Activated naive CD4-positive, alpha-beta T cell treated with anti-CD3 and anti-CD28 coated beads for 36 hours (primary cell): ENCODE measurements around the gene RBP3. TPM values are rescaled to one million over a fixed set of nuclear protein-coding genes. Genes with fewer than 3 reads are reported as not detected.

Source experiments
- CTCF ChIA-PET: fragments of 350-600 bp; sonication (Branson Sonifier 250); formaldehyde crosslinking; loops from one replicate; lab custom pipeline; 2021; ENCODE audit warnings: antibody characterized with exemption; lab: Charles Lee
- DNase-seq: peaks from one replicate; pipeline ENCODE4 v3.0.0-alpha.2; 2020
- H3K27ac Mint-ChIP-seq: one replicate; pipeline ENCODE4 v1.8.0; 2021; ENCODE audit warnings: mild to moderate bottlenecking, mixed read lengths
- H3K27me3 Mint-ChIP-seq: one replicate; pipeline ENCODE4 v1.8.0; 2021; ENCODE audit warnings: low read depth, mixed read lengths
- H3K36me3 Mint-ChIP-seq: one replicate; pipeline ENCODE4 v1.8.0; 2021; ENCODE audit warnings: low read depth, mixed read lengths
- H3K4me1 Mint-ChIP-seq: one replicate; pipeline ENCODE4 v1.8.0; 2021; ENCODE audit warnings: low read depth, mixed read lengths
- H3K4me3 Mint-ChIP-seq: one replicate; pipeline ENCODE4 v1.8.0; 2021; ENCODE audit warnings: mild to moderate bottlenecking, moderate library complexity, mixed read lengths
- H3K9me3 Mint-ChIP-seq: one replicate; pipeline ENCODE4 v1.8.0; 2021; ENCODE audit warnings: mixed read lengths
- intact Hi-C: fragments of 100-400 bp; cut with micrococcal nuclease; formaldehyde crosslinking; loops from one replicate; pipeline ENCODE4 v1.15.1; 2023
- total RNA-seq, 2 experiments: library from RNA; stranded (reverse); gene quantifications; one replicate each; pipeline ENCODE4 v1.2.3, GENCODE V29; 2021

The RBP3 gene
- total RNA-seq, result not detected

DNA sequence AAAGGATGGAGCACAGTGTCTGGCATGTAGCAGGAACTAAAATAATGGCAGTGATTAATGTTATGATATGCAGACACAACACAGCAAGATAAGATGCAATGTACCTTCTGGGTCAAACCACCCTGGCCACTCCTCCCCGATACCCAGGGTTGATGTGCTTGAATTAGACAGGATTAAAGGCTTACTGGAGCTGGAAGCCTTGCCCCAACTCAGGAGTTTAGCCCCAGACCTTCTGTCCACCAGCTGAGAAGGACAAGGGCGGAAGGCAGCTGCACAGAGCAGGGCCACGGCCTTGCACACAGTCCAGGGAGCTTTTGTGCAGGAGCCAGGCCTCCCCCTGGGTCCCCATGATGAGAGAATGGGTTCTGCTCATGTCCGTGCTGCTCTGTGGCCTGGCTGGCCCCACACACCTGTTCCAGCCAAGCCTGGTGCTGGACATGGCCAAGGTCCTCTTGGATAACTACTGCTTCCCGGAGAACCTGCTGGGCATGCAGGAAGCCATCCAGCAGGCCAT is at the start of gene RBP3:
TSS of gene RBP3 (plus strand) at position 226 of the 514 bp plus-strand sequence. CDS start at position 348, 122 bp downstream.
- no peaks in the 10 kb centered on the region for H3K9me3 Mint-ChIP-seq
- no peak for DNase-seq
- H3K4me1 Mint-ChIP-seq, result no peaks in the 10 kb centered on the region
- CTCF ChIA-PET, result no interaction called here
- intact Hi-C loops, result no loop called here
- H3K36me3 Mint-ChIP-seq, result no peaks in the 10 kb centered on the region
- H3K27ac Mint-ChIP-seq, result no peak within 1 kb of the TSS
- no peak within 1 kb of the TSS for H3K4me3 Mint-ChIP-seq
- H3K27me3 Mint-ChIP-seq, result no peaks in the 10 kb centered on the region

- Mint-ChIP-seq H3K9me3 (no peaks in the 10 kb centered on the region), H3K4me1 (peaks cover 12% of the 10 kb centered on the region), H3K36me3 (no peaks in the 10 kb centered on the region), H3K27me3 (peaks cover 9% of the 10 kb centered on the region), H3K4me3 (no peak overlapping the region), H3K27ac (no peak overlapping the region)
- CTCF ChIA-PET, result interaction anchor here (1.3 to 3.6 kb wide), 3 partner anchors 13 to 251 kb away, joined by 3 to 14 read pairs (median 8); no protein-coding TSS in a partner anchor
- DNase-seq, result no peak
- intact Hi-C loops, result no loop called here
These were observed 49.4 kb upstream of the RBP3 start for GRCh38 chr10:47298715-47299114.

- Mint-ChIP-seq H3K27me3 (peaks cover 9% of the 10 kb centered on the region), H3K36me3 (no peaks in the 10 kb centered on the region), H3K27ac (no peak within 1 kb of the TSS), H3K4me1 (peaks cover 12% of the 10 kb centered on the region), H3K4me3 (peak within 1 kb of the TSS; percentile 66), H3K9me3 (no peaks in the 10 kb centered on the region)
- CTCF ChIA-PET, result interaction anchor here (0.9 to 3.6 kb wide), 2 partner anchors 10 to 12 kb away, joined by 3 to 14 read pairs; no protein-coding TSS in a partner anchor
- intact Hi-C loops, result no loop called here
- no peak for DNase-seq
These were observed 48.3 kb upstream of the RBP3 start, which contains the start of gene GDF10 for GRCh38 chr10:47299611-47300428. GDF10 (plus strand) TSS chr10:47300197; CDS start chr10:47300652, 455 bp downstream.

DNA sequence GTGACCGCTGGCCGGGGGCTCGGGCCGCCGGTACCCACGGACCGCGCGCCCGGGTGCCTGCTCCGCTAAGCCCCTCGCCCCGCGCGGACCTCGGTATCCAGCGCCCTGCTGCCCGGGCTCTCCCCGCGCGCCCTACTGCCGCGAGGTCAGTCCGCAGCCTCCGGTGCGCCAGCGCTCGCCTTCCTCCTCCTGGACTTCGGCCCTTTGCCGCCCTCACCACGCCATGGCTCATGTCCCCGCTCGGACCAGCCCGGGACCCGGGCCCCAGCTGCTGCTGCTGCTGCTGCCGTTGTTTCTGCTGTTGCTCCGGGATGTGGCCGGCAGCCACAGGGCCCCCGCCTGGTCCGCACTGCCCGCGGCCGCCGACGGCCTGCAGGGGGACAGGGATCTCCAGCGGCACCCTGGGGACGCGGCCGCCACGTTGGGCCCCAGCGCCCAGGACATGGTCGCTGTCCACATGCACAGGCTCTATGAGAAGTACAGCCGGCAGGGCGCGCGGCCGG is 47.7 kb upstream of the RBP3 start:
- Mint-ChIP-seq H3K27me3 (peaks cover 9% of the 10 kb centered on the region), H3K4me1 (peaks cover 12% of the 10 kb centered on the region), H3K4me3 (peak overlapping the region; percentile 66), H3K36me3 (no peaks in the 10 kb centered on the region), H3K27ac (no peak overlapping the region), H3K9me3 (no peaks in the 10 kb centered on the region)
- no peak for DNase-seq
- CTCF ChIA-PET, result no interaction called here
- intact Hi-C loops, result no loop called here

DNA sequence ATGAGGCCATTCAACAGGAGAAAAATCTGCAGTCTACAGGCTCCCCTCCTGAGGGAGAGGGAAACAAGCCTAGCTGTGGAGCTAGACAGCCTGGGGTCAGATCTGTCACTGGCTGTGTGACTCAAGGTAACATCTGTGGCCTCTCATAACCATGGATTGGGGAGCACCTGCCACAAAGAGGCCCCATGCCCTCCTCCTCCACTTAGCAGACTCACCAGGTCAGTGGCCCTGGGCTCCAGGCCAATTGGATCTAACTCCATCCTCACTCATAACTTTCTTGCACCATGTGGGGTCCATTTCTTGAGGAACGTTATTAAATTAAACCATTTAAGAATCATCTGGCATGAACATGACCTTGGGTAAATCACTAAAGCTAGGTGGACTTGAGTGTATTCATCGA is 46.3 kb upstream of the RBP3 start:
- Mint-ChIP-seq H3K9me3 (no peaks in the 10 kb centered on the region), H3K4me3 (no peak overlapping the region), H3K4me1 (peaks cover 16% of the 10 kb centered on the region), H3K27me3 (peaks cover 9% of the 10 kb centered on the region), H3K36me3 (no peaks in the 10 kb centered on the region), H3K27ac (no peak overlapping the region)
- CTCF ChIA-PET, result interaction anchor here (1.4 to 2.6 kb wide), 2 partner anchors 11 to 253 kb away, joined by 5 to 20 read pairs; no protein-coding TSS in a partner anchor
- no peak for DNase-seq
- intact Hi-C loops, result no loop called here

- intact Hi-C loops, result no loop called here
- Mint-ChIP-seq H3K36me3 (no peaks in the 10 kb centered on the region), H3K27me3 (peaks cover 9% of the 10 kb centered on the region), H3K4me3 (no peak overlapping the region), H3K27ac (no peak overlapping the region), H3K9me3 (no peaks in the 10 kb centered on the region), H3K4me1 (peaks cover 27% of the 10 kb centered on the region)
- CTCF ChIA-PET, result interaction anchor here (0.5 to 2.6 kb wide), 5 partner anchors 10 to 279 kb away, joined by 3 to 20 read pairs (median 5); no protein-coding TSS in a partner anchor
- no peak for DNase-seq
These were observed 45.1 kb upstream of the RBP3 start for GRCh38 chr10:47303105-47303504.

DNA sequence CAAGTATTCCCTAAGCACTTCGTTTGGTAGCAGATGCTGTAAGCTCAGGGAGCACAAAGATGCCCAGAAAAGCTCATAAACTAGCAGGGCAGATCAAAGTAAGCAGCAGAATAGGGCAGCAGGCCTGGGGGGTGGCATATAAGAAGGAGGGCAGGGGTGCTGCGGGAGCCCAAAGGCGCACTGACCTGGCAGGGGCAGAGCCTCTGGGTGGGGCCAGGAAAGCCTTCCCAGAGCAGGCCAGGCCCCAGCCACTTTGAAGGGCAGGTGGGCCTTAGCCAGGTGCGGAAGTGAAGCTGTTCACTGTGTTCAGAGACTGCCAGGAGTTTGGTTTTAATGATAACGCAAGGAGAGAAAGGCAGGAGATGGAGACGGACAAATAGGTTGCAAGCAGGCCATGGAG is 44.3 kb upstream of the RBP3 start:
- Mint-ChIP-seq H3K9me3 (no peaks in the 10 kb centered on the region), H3K4me3 (no peak overlapping the region), H3K36me3 (no peaks in the 10 kb centered on the region), H3K4me1 (peaks cover 28% of the 10 kb centered on the region), H3K27ac (no peak overlapping the region), H3K27me3 (peaks cover 9% of the 10 kb centered on the region)
- CTCF ChIA-PET, result interaction anchor here (0.5 to 2.6 kb wide), 4 partner anchors 9 to 279 kb away, joined by 3 to 20 read pairs (median 7); no protein-coding TSS in a partner anchor
- no peak for DNase-seq
- intact Hi-C loops, result no loop called here

DNA sequence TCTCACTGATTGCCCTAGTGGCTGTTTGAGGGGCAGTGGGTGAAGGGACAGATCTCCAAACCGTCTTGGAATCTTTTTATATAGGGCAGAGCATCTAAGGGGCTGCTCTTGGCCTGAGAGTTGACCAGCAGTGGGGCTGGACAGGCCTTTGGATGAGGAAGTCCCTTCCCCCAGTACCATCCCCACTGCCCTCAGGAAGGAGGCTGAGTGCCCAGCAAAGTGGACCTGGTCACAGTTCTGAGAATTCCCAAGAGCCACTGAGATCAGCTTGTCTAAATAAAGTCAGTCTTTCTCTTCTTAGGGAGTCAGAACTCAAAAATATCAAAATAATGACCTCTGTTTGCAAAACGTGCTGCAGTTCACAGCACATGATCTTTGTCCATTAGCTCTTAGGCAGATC is 42.6 kb upstream of the RBP3 start:
- Mint-ChIP-seq H3K27ac (no peak overlapping the region), H3K9me3 (no peaks in the 10 kb centered on the region), H3K4me3 (no peak overlapping the region), H3K36me3 (no peaks in the 10 kb centered on the region), H3K4me1 (peaks cover 28% of the 10 kb centered on the region), H3K27me3 (peaks cover 6% of the 10 kb centered on the region)
- CTCF ChIA-PET, result interaction anchor here (0.6 to 1.9 kb wide), 7 partner anchors 45 to 313 kb away, joined by 3 to 10 read pairs (median 4); no protein-coding TSS in a partner anchor
- intact Hi-C loops, result loop anchor here (5.0 kb wide), 1 partner anchor 98 kb away; no protein-coding TSS in a partner anchor
- DNase-seq, result no peak

GRCh38 chr10:47306387-47307210 is 41.6 kb upstream of the RBP3 start:
- no peaks in the 10 kb centered on the region for H3K36me3 Mint-ChIP-seq
- no peak for DNase-seq
- no peak overlapping the region for H3K27ac Mint-ChIP-seq
- H3K4me1 Mint-ChIP-seq, result peaks cover 33% of the 10 kb centered on the region
- no peaks in the 10 kb centered on the region for H3K9me3 Mint-ChIP-seq
- intact Hi-C loops, result loop anchor here (5.0 kb wide), 1 partner anchor 99 kb away; no protein-coding TSS in a partner anchor
- H3K4me3 Mint-ChIP-seq, result no peak overlapping the region
- H3K27me3 Mint-ChIP-seq, result no peaks in the 10 kb centered on the region
- CTCF ChIA-PET, result interaction anchor here (0.7 to 1.9 kb wide), 8 partner anchors 46 to 282 kb away, joined by 3 to 10 read pairs (median 4); no protein-coding TSS in a partner anchor

DNA sequence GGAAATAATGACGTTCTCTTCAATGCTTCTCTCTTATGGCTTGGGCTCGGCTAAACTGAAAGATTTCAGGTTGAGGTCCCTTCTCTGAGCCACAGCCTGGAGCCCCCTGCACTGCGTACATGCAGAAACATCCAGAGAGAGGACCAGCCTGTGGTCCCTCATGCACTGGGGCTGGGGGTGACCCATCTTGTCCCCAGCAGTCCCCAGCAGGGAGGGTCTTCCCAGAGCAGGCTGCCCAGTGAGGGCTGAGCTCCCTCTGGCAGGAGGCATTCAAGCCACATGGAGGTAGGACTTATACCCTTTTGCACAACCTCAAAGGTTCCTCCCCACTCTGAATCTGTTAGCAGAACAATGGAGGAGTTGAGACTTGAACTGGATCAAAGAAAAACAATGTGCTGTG is 40.8 kb upstream of the RBP3 start:
- CTCF ChIA-PET, result interaction anchor here (1.0 to 1.3 kb wide), 2 partner anchors 48 to 260 kb away, joined by 4 to 10 read pairs; no protein-coding TSS in a partner anchor
- Mint-ChIP-seq H3K9me3 (no peaks in the 10 kb centered on the region), H3K4me3 (no peak overlapping the region), H3K27me3 (no peaks in the 10 kb centered on the region), H3K36me3 (no peaks in the 10 kb centered on the region), H3K27ac (no peak overlapping the region), H3K4me1 (peaks cover 40% of the 10 kb centered on the region)
- intact Hi-C loops, result loop anchor here (5.0 kb wide), 1 partner anchor 100 kb away; no protein-coding TSS in a partner anchor
- DNase-seq, result no peak

DNA sequence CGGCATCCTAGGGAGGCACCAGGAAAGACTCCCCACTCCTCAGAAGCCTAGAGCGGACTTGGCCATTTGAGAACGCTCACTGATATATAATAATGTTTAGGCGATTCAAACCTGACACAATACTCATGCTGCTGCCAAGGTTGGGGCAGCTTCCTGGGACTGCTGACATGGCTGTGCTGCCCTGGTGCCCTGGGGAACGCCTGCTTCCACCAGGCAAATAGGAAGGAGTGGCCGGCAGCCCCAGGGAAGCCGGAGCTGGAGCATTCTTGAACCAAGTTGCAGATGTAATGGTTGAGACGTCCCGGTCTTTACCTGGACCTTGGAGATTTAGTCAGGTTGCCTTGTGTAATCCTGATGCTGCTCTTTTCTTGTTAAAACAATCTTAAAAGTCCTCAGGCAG is 39.4 kb upstream of the RBP3 start:
- DNase-seq, result no peak
- intact Hi-C loops, result loop anchor here (5.0 kb wide), 1 partner anchor 101 kb away; no protein-coding TSS in a partner anchor
- H3K9me3 Mint-ChIP-seq, result no peaks in the 10 kb centered on the region
- no peaks in the 10 kb centered on the region for H3K36me3 Mint-ChIP-seq
- H3K4me3 Mint-ChIP-seq, result no peak overlapping the region
- no peaks in the 10 kb centered on the region for H3K27me3 Mint-ChIP-seq
- H3K4me1 Mint-ChIP-seq, result peaks cover 37% of the 10 kb centered on the region
- CTCF ChIA-PET, result interaction anchor here (9.3 kb wide), 1 partner anchor 262 kb away, joined by 185 read pairs; no protein-coding TSS in a partner anchor
- no peak overlapping the region for H3K27ac Mint-ChIP-seq
